A549 (cell line): ENCODE data around the gene GPX5.

ENCODE experiments used
- EHMT2 ChIP-seq: fragments of 200-600 bp; sonication (generic); IDR thresholded peaks from 2 replicates; pipeline ENCODE4 v1.6.1; 2016; ENCODE audit warnings: antibody characterized with exemption, low read depth, mild to moderate bottlenecking, moderate library complexity
- EP300 ChIP-seq, 2 experiments: fragments of >200 bp; sonication (Bioruptor Twin); formaldehyde crosslinking; IDR thresholded peaks; 2 replicates in 1 of 2; 3 replicates in 1 of 2; pipeline ENCODE4 v1.6.1; 2016 to 2017
- JUN ChIP-seq, 2 experiments: fragments of >200 bp; sonication (Bioruptor Twin); formaldehyde crosslinking; IDR thresholded peaks; 2 replicates in 1 of 2; 3 replicates in 1 of 2; pipeline ENCODE4 v1.6.1; 2016 to 2017
- NPAS2 ChIP-seq: fragments of 250-450 bp; sonication (Bioruptor Pico); IDR thresholded peaks from 2 replicates; pipeline ENCODE4 v1.8.0; 2022; ENCODE audit warnings: mild to moderate bottlenecking, moderate library complexity, borderline replicate concordance
- POLR2A ChIP-seq: IDR thresholded peaks from 2 replicates; pipeline ENCODE4 v1.6.1; 2012; ENCODE audit warnings: mild to moderate bottlenecking, low read length
- RFX5 ChIP-seq: fragments of 450-650 bp; IDR thresholded peaks from 2 replicates; pipeline ENCODE4 v1.7.1; 2014; ENCODE audit warnings: antibody characterized with exemption, mild to moderate bottlenecking, moderate library complexity
- TP53 ChIP-seq: fragments of 250-450 bp; sonication (Bioruptor Pico); IDR thresholded peaks from 2 replicates; pipeline ENCODE4 v1.5.0; 2021; ENCODE audit warnings: mild to moderate bottlenecking, moderate library complexity
- ZFP36 ChIP-seq: fragments of 450-650 bp; IDR thresholded peaks from 2 replicates; pipeline ENCODE4 v1.6.1; 2014; ENCODE audit warnings: borderline replicate concordance; ENCODE audit not compliant: partially characterized antibody
- TF ChIP-seq, protein P1 (sequence below): fragments of >200 bp; sonication (Bioruptor Twin); formaldehyde crosslinking; IDR thresholded peaks from 3 replicates; pipeline ENCODE4 v1.5.1; 2016
- TF ChIP-seq, protein P2 (sequence below): fragments of 200-600 bp; sonication (generic); IDR thresholded peaks from 2 replicates; pipeline ENCODE4 v1.6.1; 2016; ENCODE audit warnings: antibody characterized with exemption, mild to moderate bottlenecking, moderate library complexity

DNA sequence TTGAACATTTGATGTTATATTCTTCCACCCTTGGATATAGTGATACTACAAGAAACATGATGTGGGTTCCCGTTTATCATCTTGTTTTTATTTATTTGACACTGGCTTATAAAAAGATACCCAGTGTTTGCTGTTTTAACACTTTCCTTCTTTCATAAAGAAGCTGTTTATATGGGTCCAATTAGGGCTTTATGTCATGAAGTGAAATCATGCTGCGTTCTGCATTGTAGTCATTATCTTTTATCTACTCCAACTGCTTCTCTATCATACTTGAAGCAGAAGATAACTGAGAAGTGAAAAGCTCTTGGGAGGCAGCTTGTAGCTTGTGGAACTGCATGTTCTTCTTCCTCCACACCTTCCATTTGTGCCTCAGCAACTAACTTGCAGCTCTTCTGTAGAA, 57.8 kb downstream of the GPX5 start:
- TF ChIP-seq, protein P1, sequence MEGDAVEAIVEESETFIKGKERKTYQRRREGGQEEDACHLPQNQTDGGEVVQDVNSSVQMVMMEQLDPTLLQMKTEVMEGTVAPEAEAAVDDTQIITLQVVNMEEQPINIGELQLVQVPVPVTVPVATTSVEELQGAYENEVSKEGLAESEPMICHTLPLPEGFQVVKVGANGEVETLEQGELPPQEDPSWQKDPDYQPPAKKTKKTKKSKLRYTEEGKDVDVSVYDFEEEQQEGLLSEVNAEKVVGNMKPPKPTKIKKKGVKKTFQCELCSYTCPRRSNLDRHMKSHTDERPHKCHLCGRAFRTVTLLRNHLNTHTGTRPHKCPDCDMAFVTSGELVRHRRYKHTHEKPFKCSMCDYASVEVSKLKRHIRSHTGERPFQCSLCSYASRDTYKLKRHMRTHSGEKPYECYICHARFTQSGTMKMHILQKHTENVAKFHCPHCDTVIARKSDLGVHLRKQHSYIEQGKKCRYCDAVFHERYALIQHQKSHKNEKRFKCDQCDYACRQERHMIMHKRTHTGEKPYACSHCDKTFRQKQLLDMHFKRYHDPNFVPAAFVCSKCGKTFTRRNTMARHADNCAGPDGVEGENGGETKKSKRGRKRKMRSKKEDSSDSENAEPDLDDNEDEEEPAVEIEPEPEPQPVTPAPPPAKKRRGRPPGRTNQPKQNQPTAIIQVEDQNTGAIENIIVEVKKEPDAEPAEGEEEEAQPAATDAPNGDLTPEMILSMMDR = no peak
- no peak for TF ChIP-seq EP300 (IDR thresholded peaks at IDR 0.05)
- TF ChIP-seq ZFP36 = no peak
- no peak for TF ChIP-seq RFX5
- no peak for TF ChIP-seq EHMT2
- TF ChIP-seq JUN (IDR thresholded peaks at IDR 0.05) = no peak
- TF ChIP-seq, protein P2, sequence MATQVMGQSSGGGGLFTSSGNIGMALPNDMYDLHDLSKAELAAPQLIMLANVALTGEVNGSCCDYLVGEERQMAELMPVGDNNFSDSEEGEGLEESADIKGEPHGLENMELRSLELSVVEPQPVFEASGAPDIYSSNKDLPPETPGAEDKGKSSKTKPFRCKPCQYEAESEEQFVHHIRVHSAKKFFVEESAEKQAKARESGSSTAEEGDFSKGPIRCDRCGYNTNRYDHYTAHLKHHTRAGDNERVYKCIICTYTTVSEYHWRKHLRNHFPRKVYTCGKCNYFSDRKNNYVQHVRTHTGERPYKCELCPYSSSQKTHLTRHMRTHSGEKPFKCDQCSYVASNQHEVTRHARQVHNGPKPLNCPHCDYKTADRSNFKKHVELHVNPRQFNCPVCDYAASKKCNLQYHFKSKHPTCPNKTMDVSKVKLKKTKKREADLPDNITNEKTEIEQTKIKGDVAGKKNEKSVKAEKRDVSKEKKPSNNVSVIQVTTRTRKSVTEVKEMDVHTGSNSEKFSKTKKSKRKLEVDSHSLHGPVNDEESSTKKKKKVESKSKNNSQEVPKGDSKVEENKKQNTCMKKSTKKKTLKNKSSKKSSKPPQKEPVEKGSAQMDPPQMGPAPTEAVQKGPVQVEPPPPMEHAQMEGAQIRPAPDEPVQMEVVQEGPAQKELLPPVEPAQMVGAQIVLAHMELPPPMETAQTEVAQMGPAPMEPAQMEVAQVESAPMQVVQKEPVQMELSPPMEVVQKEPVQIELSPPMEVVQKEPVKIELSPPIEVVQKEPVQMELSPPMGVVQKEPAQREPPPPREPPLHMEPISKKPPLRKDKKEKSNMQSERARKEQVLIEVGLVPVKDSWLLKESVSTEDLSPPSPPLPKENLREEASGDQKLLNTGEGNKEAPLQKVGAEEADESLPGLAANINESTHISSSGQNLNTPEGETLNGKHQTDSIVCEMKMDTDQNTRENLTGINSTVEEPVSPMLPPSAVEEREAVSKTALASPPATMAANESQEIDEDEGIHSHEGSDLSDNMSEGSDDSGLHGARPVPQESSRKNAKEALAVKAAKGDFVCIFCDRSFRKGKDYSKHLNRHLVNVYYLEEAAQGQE = no peak
- no peak for TF ChIP-seq NPAS2
- TF ChIP-seq POLR2A = no peak
- TF ChIP-seq TP53 = no peak
